ENCODE results near the gene UMPS. TPM values are rescaled to one million over a fixed set of nuclear protein-coding genes. Genes with fewer than 3 reads are reported as not detected.
A peak's percentile ranks its signal among the peaks of the same experiment; 100 is the strongest.
"Not testable (repeated sequence)": the region's sequence is repeated elsewhere in the genome, so short reads cannot be mapped to it uniquely, and the experiment has no call there.

The UMPS gene
- total RNA-seq, 1 donor from 2014 or later = 47.6 TPM

GRCh38 chr3:124705552-124705951 is 24.7 kb upstream of the UMPS start:
- no peak overlapping the region for H2AFZ ChIP-seq (replicated peaks)
- H3K27ac Mint-ChIP-seq = no peak overlapping the region

DNA sequence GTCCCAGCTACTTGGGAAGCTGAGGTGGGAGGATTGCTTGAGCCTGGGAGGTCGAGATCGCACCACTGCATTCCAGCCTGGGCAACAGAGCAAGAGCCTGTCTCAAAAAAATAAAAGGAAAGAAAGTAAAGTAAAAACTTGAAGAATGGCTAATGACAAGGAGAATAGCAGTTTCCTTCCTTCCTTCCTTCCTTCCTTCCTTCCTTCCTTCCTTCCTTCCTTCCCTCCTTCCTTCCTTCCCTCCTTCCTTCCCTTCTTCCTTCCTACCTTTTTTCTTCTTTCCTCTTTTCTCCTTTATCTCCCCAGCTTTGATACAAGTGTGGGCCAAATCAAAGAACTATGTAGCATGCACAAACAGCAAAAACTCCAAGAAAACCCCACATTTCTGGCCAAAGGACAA is 23.0 kb upstream of the UMPS start:
- H3K9me3 ChIP-seq (ENCODE audit: low read depth); H3K4me3 ChIP-seq; H3K9me3 Mint-ChIP-seq; H3K4me3 Mint-ChIP-seq; H3K27ac Mint-ChIP-seq; H3K36me3 ChIP-seq; H3K79me2 ChIP-seq (ENCODE audit: low read depth); H3K27me3 Mint-ChIP-seq (ENCODE audit: insufficient read depth, low read depth); H3K9ac ChIP-seq; H3K27me3 ChIP-seq; H3K36me3 Mint-ChIP-seq; DNase-seq (ENCODE audit: low spot score); H4K20me1 ChIP-seq (ENCODE audit: low read depth): not testable (repeated sequence)
- Histone ChIP-seq H3F3A (ENCODE audit: low read depth) (peaks cover 10% of the 10 kb centered on the region), H3K4me2 (peak overlapping the region; percentile 23), H2AFZ (replicated peaks) (peak overlapping the region; percentile 56), H3K4me1 (peaks cover 20% of the 10 kb centered on the region), H3K27ac (peak overlapping the region; percentile 52)
- H3K4me1 Mint-ChIP-seq = peaks cover 16% of the 10 kb centered on the region

More at GRCh38 chr3:124705552-124705951, 24.7 kb upstream of the UMPS start:
- Histone ChIP-seq H3F3A (ENCODE audit: low read depth) (peaks cover 10% of the 10 kb centered on the region), H3K27ac (no peak overlapping the region), H3K36me3 (no peaks in the 10 kb centered on the region), H3K9me3 (ENCODE audit: low read depth) (no peaks in the 10 kb centered on the region), H3K4me1 (peaks cover 20% of the 10 kb centered on the region), H3K9ac (no peak overlapping the region), H4K20me1 (ENCODE audit: low read depth) (no peaks in the 10 kb centered on the region), H3K27me3 (no peaks in the 10 kb centered on the region), H3K4me3 (no peak overlapping the region), H3K4me2 (no peak overlapping the region), H3K79me2 (ENCODE audit: low read depth) (no peaks in the 10 kb centered on the region)
- peaks cover 21% of the 10 kb centered on the region for H3K4me1 Mint-ChIP-seq
- DNase-seq (ENCODE audit: low spot score) = peak; percentile 17
- no peak for TF ChIP-seq EZH2 (IDR thresholded peaks at IDR 0.05)
- TF ChIP-seq, protein P1, sequence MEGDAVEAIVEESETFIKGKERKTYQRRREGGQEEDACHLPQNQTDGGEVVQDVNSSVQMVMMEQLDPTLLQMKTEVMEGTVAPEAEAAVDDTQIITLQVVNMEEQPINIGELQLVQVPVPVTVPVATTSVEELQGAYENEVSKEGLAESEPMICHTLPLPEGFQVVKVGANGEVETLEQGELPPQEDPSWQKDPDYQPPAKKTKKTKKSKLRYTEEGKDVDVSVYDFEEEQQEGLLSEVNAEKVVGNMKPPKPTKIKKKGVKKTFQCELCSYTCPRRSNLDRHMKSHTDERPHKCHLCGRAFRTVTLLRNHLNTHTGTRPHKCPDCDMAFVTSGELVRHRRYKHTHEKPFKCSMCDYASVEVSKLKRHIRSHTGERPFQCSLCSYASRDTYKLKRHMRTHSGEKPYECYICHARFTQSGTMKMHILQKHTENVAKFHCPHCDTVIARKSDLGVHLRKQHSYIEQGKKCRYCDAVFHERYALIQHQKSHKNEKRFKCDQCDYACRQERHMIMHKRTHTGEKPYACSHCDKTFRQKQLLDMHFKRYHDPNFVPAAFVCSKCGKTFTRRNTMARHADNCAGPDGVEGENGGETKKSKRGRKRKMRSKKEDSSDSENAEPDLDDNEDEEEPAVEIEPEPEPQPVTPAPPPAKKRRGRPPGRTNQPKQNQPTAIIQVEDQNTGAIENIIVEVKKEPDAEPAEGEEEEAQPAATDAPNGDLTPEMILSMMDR (IDR thresholded peaks at IDR 0.05) = no peak
- no peak for TF ChIP-seq EZH2phosphoT487 (IDR thresholded peaks at IDR 0.05)
- no peak overlapping the region for H3K4me3 Mint-ChIP-seq
- H3K27me3 Mint-ChIP-seq (ENCODE audit: insufficient read depth, low read depth) = peaks cover 2% of the 10 kb centered on the region
- peaks cover 6% of the 10 kb centered on the region for H3K36me3 Mint-ChIP-seq
- peaks cover 2% of the 10 kb centered on the region for H3K9me3 Mint-ChIP-seq

DNA sequence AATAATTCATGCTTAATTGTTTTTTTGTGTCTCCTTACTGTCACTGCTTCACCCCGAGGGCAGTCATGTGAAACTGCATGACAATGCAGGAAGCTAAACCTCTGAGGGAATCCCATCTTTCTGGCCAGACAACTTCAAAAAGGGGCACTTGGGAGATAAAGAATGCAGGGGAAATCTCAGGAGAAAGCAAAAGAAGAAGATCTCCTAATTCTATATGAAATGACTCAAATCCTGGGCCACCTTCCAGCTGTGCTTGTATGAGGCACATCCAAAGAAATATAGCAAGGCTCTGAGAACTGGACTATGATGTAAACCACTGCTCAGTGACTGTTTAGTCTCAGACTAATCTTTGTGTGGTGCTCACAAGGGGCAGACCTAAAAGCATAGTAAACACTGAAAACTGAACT is 22.6 kb upstream of the UMPS start:
- Histone ChIP-seq H3K27me3 (no peaks in the 10 kb centered on the region), H3K4me3 (no peak overlapping the region), H3K4me1 (peaks cover 20% of the 10 kb centered on the region), H3F3A (ENCODE audit: low read depth) (peaks cover 10% of the 10 kb centered on the region), H2AFZ (replicated peaks) (peak overlapping the region; percentile 56), H3K27ac (peak overlapping the region; percentile 52), H3K4me2 (peak overlapping the region; percentile 23), H3K79me2 (ENCODE audit: low read depth) (no peaks in the 10 kb centered on the region), H3K9ac (no peak overlapping the region), H3K9me3 (ENCODE audit: low read depth) (no peaks in the 10 kb centered on the region), H4K20me1 (ENCODE audit: low read depth) (no peaks in the 10 kb centered on the region), H3K36me3 (no peaks in the 10 kb centered on the region)
- Mint-ChIP-seq H3K27me3 (ENCODE audit: insufficient read depth, low read depth) (peaks cover 3% of the 10 kb centered on the region), H3K36me3 (peaks cover 6% of the 10 kb centered on the region), H3K9me3 (peaks cover 2% of the 10 kb centered on the region), H3K4me1 (peaks cover 16% of the 10 kb centered on the region), H3K27ac (peak overlapping the region; percentile 33), H3K4me3 (no peak overlapping the region)
- TF ChIP-seq EZH2 (IDR thresholded peaks at IDR 0.05) (no peak), EZH2phosphoT487 (IDR thresholded peaks at IDR 0.05) (no peak)
- TF ChIP-seq, protein P1 (IDR thresholded peaks at IDR 0.05) = no peak
- peak; percentile 35 for DNase-seq (ENCODE audit: low spot score)

DNA sequence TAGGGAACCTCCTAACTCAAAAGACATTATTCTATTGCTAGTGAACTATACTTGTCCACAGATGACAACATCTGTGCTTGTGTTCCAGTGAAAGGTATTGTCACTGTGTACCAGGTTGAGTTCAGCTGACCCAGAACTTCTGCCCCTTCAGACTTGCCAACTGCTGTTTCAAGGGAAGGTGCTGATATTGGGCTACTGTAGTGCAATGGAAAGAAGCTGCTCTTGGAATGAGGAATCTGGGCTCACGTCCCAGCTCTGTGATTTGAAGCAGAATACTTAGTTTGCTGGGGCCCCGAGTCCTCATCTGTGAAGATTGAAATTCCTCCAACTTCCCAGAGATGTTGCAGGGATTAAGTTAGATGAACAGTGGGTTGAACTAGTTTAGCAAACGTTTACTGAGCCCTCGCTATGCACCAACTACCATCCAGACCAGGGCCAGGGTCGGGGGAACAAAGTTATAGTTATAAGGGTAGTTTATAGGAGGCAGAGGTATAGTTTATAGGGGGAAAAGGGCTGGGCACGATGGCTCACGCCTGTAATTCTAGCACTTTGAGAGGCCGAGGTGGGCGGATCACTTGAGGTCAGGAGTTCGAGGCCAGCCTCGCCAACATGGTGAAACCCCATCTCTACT is 15.9 kb upstream of the UMPS start:
- no peaks in the 10 kb centered on the region for H3K9me3 ChIP-seq (ENCODE audit: low read depth)
- H3K4me1 ChIP-seq = no peaks in the 10 kb centered on the region
- no peak overlapping the region for H3K4me3 Mint-ChIP-seq
- no peak for DNase-seq (ENCODE audit: low spot score)
- H3K27ac ChIP-seq = no peak overlapping the region
- no peak overlapping the region for H3K4me2 ChIP-seq
- H2AFZ ChIP-seq (replicated peaks) = no peak overlapping the region
- no peaks in the 10 kb centered on the region for H3K4me1 Mint-ChIP-seq
- H3K27me3 ChIP-seq = no peaks in the 10 kb centered on the region
- no peaks in the 10 kb centered on the region for H4K20me1 ChIP-seq (ENCODE audit: low read depth)
- H3K9me3 Mint-ChIP-seq = no peaks in the 10 kb centered on the region
- H3K4me3 ChIP-seq = no peak overlapping the region
- H3K79me2 ChIP-seq (ENCODE audit: low read depth) = no peaks in the 10 kb centered on the region
- H3F3A ChIP-seq (ENCODE audit: low read depth) = no peaks in the 10 kb centered on the region
- TF ChIP-seq EZH2 (IDR thresholded peaks at IDR 0.05) (no peak), EZH2phosphoT487 (IDR thresholded peaks at IDR 0.05) (no peak)
- TF ChIP-seq, protein P1 (IDR thresholded peaks at IDR 0.05) = no peak
- H3K36me3 ChIP-seq = no peaks in the 10 kb centered on the region
- H3K36me3 Mint-ChIP-seq = peaks cover 2% of the 10 kb centered on the region
- H3K27ac Mint-ChIP-seq = no peak overlapping the region
- H3K9ac ChIP-seq = no peak overlapping the region
- H3K27me3 Mint-ChIP-seq (ENCODE audit: insufficient read depth, low read depth) = peaks cover 3% of the 10 kb centered on the region
